HepG2 (cell line): ENCODE results near the gene BEND4. TPM values are rescaled to one million over a fixed set of nuclear protein-coding genes. Genes with fewer than 3 reads are reported as not detected.

Experiments used
- ATAC-seq: fragments of 200-7000 bp; cut with Tn5 transposase; 3 replicates; pipeline ENCODE4 v1.9.1; 2020; ENCODE audit warnings: mild to moderate bottlenecking, moderate library complexity
- BruUV-seq: library from RNA; stranded (reverse); fragments of 400-500 nt; replicated peaks from 2 replicates; lab custom pipeline; 2021; lab: Mats Ljungman, UMichigan
- CTCF ChIA-PET: fragments of 300-600 bp; formaldehyde crosslinking; extraction: SDS; loops from one replicate; lab custom pipeline; 2021; ENCODE audit warnings: low total read pairs, inconsistent platforms, low intra/inter-chr PET ratio; lab: Yijun Ruan, JAX
- POLR2A ChIA-PET: fragments of 350-600 bp; sonication (Branson Sonifier 250); formaldehyde crosslinking; loops from one replicate; lab custom pipeline; 2020; ENCODE audit warnings: antibody characterized with exemption, inconsistent platforms; lab: Yijun Ruan, JAX
- DNase-seq: peaks from one replicate; pipeline ENCODE4 v3.0.0-alpha.2; 2015; ENCODE audit warnings: low spot score
- FAIRE-seq: peaks from 3 replicates; lab custom pipeline; 2011; peaks lifted over from hg19 to GRCh38; lab: Jason Lieb, UNC
- H2AFZ ChIP-seq: one replicate; pipeline ENCODE4 v1.6.1; 2011; ENCODE audit warnings: low read length, inconsistent platforms
- H3K27ac ChIP-seq: fragments of 300-600 bp; 3 replicates; pipeline ENCODE4 v1.8.0; 2011; ENCODE audit warnings: mixed run types, mild to moderate bottlenecking, mixed read lengths, low read length, inconsistent platforms; ENCODE audit not compliant: insufficient read depth; ENCODE audit errors: extremely low read length
- H3K27me3 ChIP-seq, 2 experiments: fragments of 200-600 bp in 1 of 2; 2 replicates in 1 of 2; 3 replicates in 1 of 2; pipeline versions ENCODE4 v1.6.0 to v1.8.0; 2011; ENCODE audit warnings: low read length in 2 of 2, mild to moderate bottlenecking in 2 of 2, moderate library complexity in 2 of 2, inconsistent platforms in 1 of 2; ENCODE audit not compliant: insufficient read depth in 2 of 2, control insufficient read depth in 1 of 2
- H3K36me3 ChIP-seq, 2 experiments: fragments of 200-600 bp in 1 of 2; replicated peaks in 1 of 2; 2 replicates in 1 of 2; 3 replicates in 1 of 2; pipeline versions ENCODE4 v1.5.1 to v1.8.0; 2011; ENCODE audit warnings: low read length in 2 of 2, inconsistent platforms in 1 of 2; ENCODE audit not compliant: insufficient read depth in 2 of 2, control insufficient read depth in 1 of 2
- H3K4me1 ChIP-seq: 2 replicates; pipeline ENCODE4 v1.5.1; 2012; ENCODE audit warnings: low read length, inconsistent platforms; ENCODE audit not compliant: insufficient read depth
- H3K4me2 ChIP-seq: 2 replicates; pipeline ENCODE4 v1.6.0; 2011; ENCODE audit warnings: low read depth, low read length, inconsistent platforms
- H3K4me3 ChIP-seq, 3 experiments: fragments of 200-600 bp in 1 of 3; sonication (generic), shearing (Covaris generic) in 1 of 3; replicated peaks in 1 of 3; 2 replicates each; pipeline ENCODE4 v1.5.1; 2011 to 2016; ENCODE audit warnings: low read length in 3 of 3, inconsistent platforms in 2 of 3, low read depth in 2 of 3, mild to moderate bottlenecking in 2 of 3, control low read depth in 1 of 3, mixed read lengths in 1 of 3; ENCODE audit not compliant: insufficient read depth in 1 of 3
- H3K79me2 ChIP-seq: one replicate; pipeline ENCODE4 v1.6.1; 2011; ENCODE audit warnings: low read length, inconsistent platforms; ENCODE audit not compliant: insufficient read depth
- H3K9ac ChIP-seq: 2 replicates; pipeline ENCODE4 v1.6.0; 2011; ENCODE audit warnings: mild to moderate bottlenecking, low read depth, low read length, inconsistent platforms; ENCODE audit not compliant: insufficient read depth
- H3K9me3 ChIP-seq: 2 replicates; pipeline ENCODE4 v1.5.1; 2012; ENCODE audit warnings: mild to moderate bottlenecking, low read length
- H4K20me1 ChIP-seq: 2 replicates; pipeline ENCODE4 v1.6.0; 2011; ENCODE audit warnings: inconsistent platforms, mild to moderate bottlenecking, low read length, moderate library complexity; ENCODE audit not compliant: insufficient read depth
- CREB1 ChIP-seq, 2 experiments: fragments of 450-650 bp in 1 of 2; IDR thresholded peaks; 2 replicates each; pipeline ENCODE4 v1.6.1; 2016 to 2017; ENCODE audit warnings: control low read depth in 1 of 2, mild to moderate bottlenecking in 1 of 2, missing compliant biosample characterization in 1 of 2, missing genetic modification characterization in 1 of 2
- EHMT2 ChIP-seq: fragments of 200-600 bp; sonication (generic); IDR thresholded peaks from 2 replicates; pipeline ENCODE4 v1.7.0; 2017; ENCODE audit warnings: antibody characterized with exemption, low read depth, low read length, borderline replicate concordance
- NR2F6 ChIP-seq, 2 experiments: IDR thresholded peaks; 2 replicates each; pipeline ENCODE4 v1.6.1; 2016; ENCODE audit warnings: antibody characterized with exemption in 1 of 2, mild to moderate bottlenecking in 1 of 2
- PHF21A ChIP-seq: sonication (generic); formaldehyde crosslinking; IDR thresholded peaks from 2 replicates; pipeline ENCODE4 v1.5.0; 2020; ENCODE audit warnings: mild to moderate bottlenecking, missing genetic modification reagents
- SETDB1 ChIP-seq: sonication (generic); formaldehyde crosslinking; IDR thresholded peaks from 2 replicates; pipeline ENCODE4 v1.5.1; 2020; ENCODE audit warnings: missing genetic modification reagents, mild to moderate bottlenecking, borderline replicate concordance
- ZFX ChIP-seq: sonication (generic); formaldehyde crosslinking; IDR thresholded peaks from 2 replicates; pipeline ENCODE4 v1.4.0; 2020; ENCODE audit warnings: mild to moderate bottlenecking, low read depth, missing genetic modification reagents, moderate library complexity
- ZNF737 ChIP-seq: sonication (generic); formaldehyde crosslinking; IDR thresholded peaks from 2 replicates; pipeline ENCODE4 v1.5.0; 2020; ENCODE audit warnings: missing genetic modification reagents, mild to moderate bottlenecking, borderline replicate concordance
- WGBS: methylation state at CpG from one replicate; pipeline ENCODE4 v1.1.6; 2017; ENCODE audit warnings: low lambda C conversion rate; 5-methylcytosine and 5-hydroxymethylcytosine counted together
- in situ Hi-C: cut with HindIII; loops from 2 replicates; pipeline ENCODE4 v1.10.0; 2017; ENCODE audit warnings: low pct_unique_long_range_greater_than_20kb; ENCODE audit not compliant: extremely low pct_ligation_motif_present
- intact Hi-C: fragments of 100-400 bp; cut with micrococcal nuclease; formaldehyde crosslinking; loops from one replicate; pipeline ENCODE4 v1.10.0; 2022; ENCODE audit not compliant: unreplicated experiment
- polyA plus RNA-seq, 8 experiments: library from polyadenylated mRNA; depleted of rRNA in 3 of 8; stranded (reverse) in 7 of 8; unstranded in 1 of 8; fragments of >200 nt; fragmentation: Illumina TruSeq in 4 of 8; extraction: Trizol in 4 of 8; gene quantifications; 2 replicates each; pipeline versions ENCODE4 v1.2.1 to v1.2.3, GENCODE V29; 2011 to 2016; ENCODE audit warnings: low read depth in 4 of 8, missing spikeins in 1 of 8, mixed read lengths in 1 of 8; ENCODE audit not compliant: insufficient read depth in 1 of 8
- total RNA-seq, 5 experiments: library from RNA; depleted of rRNA; stranded (reverse); fragments of >200 nt; fragmentation: Illumina TruSeq; extraction: Trizol; gene quantifications; 2 replicates each; pipeline ENCODE4 v1.2.3, GENCODE V29; 2016; ENCODE audit warnings: low read depth in 1 of 5
- TF ChIP-seq, protein P1 (sequence below): sonication (generic); formaldehyde crosslinking; IDR thresholded peaks from 2 replicates; pipeline ENCODE4 v1.4.0; 2020; ENCODE audit warnings: mild to moderate bottlenecking, missing genetic modification reagents
- TF ChIP-seq, protein P2 (sequence below), 2 experiments: sonication (generic) in 1 of 2; formaldehyde crosslinking in 1 of 2; IDR thresholded peaks; 2 replicates each; pipeline versions ENCODE4 v1.6.1 to v1.9.0; 2014 to 2022; ENCODE audit warnings: antibody characterized with exemption in 1 of 2, borderline replicate concordance in 1 of 2, inconsistent platforms in 1 of 2, low read depth in 1 of 2, missing genetic modification reagents in 1 of 2
- TF ChIP-seq, protein P3 (sequence below): IDR thresholded peaks from 2 replicates; pipeline ENCODE4 v1.6.1; 2018; ENCODE audit warnings: missing genetic modification reagents

BEND4 gene
- total and polyA plus RNA-seq, 2 of the 13 experiments (the other 11 are each of a cell fraction or from before 2014, with no cell fraction given): not detected

DNA sequence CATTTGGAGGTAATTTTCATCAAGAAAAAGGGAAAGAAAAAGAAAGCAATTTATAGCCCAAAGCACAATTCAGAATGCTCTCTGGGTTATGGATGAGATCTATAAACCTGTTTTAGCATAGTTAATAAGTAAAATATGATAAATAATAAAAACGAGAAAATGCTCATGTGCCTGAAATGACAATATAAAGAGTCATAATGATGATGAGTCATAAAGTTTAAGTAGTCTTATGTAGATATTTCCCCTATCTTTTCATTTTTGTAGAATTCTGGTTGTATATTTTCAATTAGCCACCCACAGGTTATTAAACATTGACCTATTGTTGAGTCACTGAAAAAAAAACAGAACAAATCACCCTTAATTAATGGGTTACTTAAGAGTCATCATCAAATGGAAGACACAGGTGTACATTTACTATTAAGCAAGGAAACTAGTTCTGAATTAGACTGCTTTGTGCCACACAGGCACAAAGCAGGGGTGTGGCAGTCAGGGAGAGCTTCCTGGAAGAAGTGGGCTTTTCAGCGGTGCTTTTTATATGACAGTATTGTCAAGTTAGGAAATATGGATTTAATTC lies 29.3 kb downstream of the BEND4 start (continued):
- TF ChIP-seq, protein P1, sequence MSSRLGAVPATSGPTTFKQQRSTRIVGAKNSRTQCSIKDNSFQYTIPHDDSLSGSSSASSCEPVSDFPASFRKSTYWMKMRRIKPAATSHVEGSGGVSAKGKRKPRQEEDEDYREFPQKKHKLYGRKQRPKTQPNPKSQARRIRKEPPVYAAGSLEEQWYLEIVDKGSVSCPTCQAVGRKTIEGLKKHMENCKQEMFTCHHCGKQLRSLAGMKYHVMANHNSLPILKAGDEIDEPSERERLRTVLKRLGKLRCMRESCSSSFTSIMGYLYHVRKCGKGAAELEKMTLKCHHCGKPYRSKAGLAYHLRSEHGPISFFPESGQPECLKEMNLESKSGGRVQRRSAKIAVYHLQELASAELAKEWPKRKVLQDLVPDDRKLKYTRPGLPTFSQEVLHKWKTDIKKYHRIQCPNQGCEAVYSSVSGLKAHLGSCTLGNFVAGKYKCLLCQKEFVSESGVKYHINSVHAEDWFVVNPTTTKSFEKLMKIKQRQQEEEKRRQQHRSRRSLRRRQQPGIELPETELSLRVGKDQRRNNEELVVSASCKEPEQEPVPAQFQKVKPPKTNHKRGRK (CRISPR knock-in tag): no peak
- no peak for TF ChIP-seq ZFX (CRISPR knock-in tag)

DNA sequence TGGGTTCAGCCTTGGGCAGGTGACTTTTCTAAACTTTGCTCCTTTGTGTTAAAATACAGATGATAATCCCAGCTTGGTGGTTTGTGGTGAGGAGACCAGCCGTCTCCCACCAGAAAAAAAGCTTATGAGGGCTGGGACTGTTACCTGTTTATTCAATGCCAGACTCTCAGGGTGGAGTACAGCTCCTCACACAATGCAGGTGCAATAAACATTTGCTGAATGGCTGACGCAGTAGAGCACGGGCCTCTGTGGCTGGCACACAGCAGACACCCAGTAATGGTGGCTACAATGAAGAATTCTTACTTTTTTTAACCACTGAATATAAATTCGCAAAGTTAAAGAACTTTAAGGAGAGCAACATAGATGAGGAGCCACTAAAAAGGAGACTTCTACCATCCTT lies 30.2 kb downstream of the BEND4 start:
- H2AFZ ChIP-seq: no peak overlapping the region
- no TSS peak for BruUV-seq
- DNase-seq: no peak
- H3K27me3 ChIP-seq: peaks cover 2 to 26% of the 10 kb centered on the region in 2 experiments; a peak in 4 of 5 replicates
- no peak overlapping the region for H3K9ac ChIP-seq
- no peak overlapping the region for H3K27ac ChIP-seq
- 9% methylated on average over 4 of the region's 4 CpGs for WGBS
- TF ChIP-seq, protein P2, sequence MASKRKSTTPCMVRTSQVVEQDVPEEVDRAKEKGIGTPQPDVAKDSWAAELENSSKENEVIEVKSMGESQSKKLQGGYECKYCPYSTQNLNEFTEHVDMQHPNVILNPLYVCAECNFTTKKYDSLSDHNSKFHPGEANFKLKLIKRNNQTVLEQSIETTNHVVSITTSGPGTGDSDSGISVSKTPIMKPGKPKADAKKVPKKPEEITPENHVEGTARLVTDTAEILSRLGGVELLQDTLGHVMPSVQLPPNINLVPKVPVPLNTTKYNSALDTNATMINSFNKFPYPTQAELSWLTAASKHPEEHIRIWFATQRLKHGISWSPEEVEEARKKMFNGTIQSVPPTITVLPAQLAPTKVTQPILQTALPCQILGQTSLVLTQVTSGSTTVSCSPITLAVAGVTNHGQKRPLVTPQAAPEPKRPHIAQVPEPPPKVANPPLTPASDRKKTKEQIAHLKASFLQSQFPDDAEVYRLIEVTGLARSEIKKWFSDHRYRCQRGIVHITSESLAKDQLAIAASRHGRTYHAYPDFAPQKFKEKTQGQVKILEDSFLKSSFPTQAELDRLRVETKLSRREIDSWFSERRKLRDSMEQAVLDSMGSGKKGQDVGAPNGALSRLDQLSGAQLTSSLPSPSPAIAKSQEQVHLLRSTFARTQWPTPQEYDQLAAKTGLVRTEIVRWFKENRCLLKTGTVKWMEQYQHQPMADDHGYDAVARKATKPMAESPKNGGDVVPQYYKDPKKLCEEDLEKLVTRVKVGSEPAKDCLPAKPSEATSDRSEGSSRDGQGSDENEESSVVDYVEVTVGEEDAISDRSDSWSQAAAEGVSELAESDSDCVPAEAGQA (IDR thresholded peaks at IDR 0.05; ENCODE audit: low read depth): no peak
- TF ChIP-seq, protein P2 (CRISPR knock-in tag; IDR thresholded peaks at IDR 0.05; ENCODE audit: borderline replicate concordance): no peak
- TF ChIP-seq NR2F6 (IDR thresholded peaks at IDR 0.05) (no peak), NR2F6 (CRISPR knock-in tag; IDR thresholded peaks at IDR 0.05) (no peak), PHF21A (CRISPR knock-in tag) (no peak), CREB1 (IDR thresholded peaks at IDR 0.05) (no peak), CREB1 (CRISPR knock-in tag; IDR thresholded peaks at IDR 0.05) (no peak), EHMT2 (no peak), ZNF737 (CRISPR knock-in tag) (no peak), SETDB1 (no peak)
- TF ChIP-seq, protein P3, sequence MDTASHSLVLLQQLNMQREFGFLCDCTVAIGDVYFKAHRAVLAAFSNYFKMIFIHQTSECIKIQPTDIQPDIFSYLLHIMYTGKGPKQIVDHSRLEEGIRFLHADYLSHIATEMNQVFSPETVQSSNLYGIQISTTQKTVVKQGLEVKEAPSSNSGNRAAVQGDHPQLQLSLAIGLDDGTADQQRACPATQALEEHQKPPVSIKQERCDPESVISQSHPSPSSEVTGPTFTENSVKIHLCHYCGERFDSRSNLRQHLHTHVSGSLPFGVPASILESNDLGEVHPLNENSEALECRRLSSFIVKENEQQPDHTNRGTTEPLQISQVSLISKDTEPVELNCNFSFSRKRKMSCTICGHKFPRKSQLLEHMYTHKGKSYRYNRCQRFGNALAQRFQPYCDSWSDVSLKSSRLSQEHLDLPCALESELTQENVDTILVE (CRISPR knock-in tag): no peak
- no peaks in the 10 kb centered on the region for H3K4me1 ChIP-seq
- H3K4me2 ChIP-seq: no peak overlapping the region
- ChIA-PET CTCF (no interaction called here), POLR2A (no interaction called here)
- intact Hi-C loops (no loop called here), in situ Hi-C loops (no loop called here)
- no peaks in the 10 kb centered on the region for H3K9me3 ChIP-seq
- H4K20me1 ChIP-seq: no peaks in the 10 kb centered on the region
- H3K36me3 ChIP-seq: no peaks in the 10 kb centered on the region
- FAIRE-seq: no peak
- no peak for ATAC-seq
- H3K79me2 ChIP-seq: no peaks in the 10 kb centered on the region
- H3K4me3 ChIP-seq: no peak overlapping the region
